Measurements from ENCODE around the gene DRGX. TPM values are rescaled to one million over a fixed set of nuclear protein-coding genes. Genes with fewer than 3 reads are reported as not detected.

DRGX gene
- total RNA-seq, 1 donor from 2014 or later, result not detected

GRCh38 chr10:49363309-49364031, 32.4 kb downstream of the DRGX start:
- DNase-seq (ENCODE audit: low spot score), result peak; percentile 68

DNA sequence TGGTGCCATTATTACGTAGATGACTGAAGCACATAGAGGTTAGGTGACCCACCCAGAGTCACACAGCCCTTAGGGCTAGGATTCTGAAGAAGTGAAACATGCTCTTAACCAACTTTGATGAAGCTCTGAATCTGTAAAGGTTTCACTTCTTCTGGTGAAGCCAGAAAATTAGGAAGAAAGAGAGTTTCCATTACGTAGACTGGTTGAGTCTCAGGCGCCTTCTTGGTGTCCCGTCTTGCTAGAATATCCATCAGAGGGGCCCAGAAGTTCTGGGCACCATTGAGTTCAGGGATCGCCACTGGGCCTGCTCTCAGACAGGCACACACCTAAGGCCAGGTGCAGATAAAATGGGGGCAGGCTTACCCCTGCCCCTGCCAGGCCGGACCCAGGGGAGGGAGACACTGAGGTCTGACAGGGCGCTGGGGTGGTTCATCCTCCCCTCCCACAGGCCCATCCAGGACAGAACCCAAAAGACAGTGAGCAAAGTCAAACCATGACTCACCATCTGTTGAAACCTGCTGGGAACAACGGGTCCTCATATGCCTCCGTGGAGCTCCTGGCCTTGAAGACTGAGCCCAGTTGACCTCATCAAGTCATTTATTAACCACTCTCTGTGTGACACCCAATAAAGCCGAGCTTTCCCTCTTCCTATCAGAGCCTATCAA, 33.2 kb downstream of the DRGX start:
- peak; percentile 30 for DNase-seq (ENCODE audit: low spot score)

- peak; percentile 72 for DNase-seq (ENCODE audit: low spot score)
These were observed 33.9 kb downstream of the DRGX start for GRCh38 chr10:49361735-49362568.

GRCh38 chr10:49361178-49361554, 34.7 kb downstream of the DRGX start:
- peak; percentile 73 for DNase-seq (ENCODE audit: low spot score)

- DNase-seq (ENCODE audit: low spot score), result peak; percentile 89
These were observed 35.4 kb downstream of the DRGX start for GRCh38 chr10:49360271-49361177.

DNA sequence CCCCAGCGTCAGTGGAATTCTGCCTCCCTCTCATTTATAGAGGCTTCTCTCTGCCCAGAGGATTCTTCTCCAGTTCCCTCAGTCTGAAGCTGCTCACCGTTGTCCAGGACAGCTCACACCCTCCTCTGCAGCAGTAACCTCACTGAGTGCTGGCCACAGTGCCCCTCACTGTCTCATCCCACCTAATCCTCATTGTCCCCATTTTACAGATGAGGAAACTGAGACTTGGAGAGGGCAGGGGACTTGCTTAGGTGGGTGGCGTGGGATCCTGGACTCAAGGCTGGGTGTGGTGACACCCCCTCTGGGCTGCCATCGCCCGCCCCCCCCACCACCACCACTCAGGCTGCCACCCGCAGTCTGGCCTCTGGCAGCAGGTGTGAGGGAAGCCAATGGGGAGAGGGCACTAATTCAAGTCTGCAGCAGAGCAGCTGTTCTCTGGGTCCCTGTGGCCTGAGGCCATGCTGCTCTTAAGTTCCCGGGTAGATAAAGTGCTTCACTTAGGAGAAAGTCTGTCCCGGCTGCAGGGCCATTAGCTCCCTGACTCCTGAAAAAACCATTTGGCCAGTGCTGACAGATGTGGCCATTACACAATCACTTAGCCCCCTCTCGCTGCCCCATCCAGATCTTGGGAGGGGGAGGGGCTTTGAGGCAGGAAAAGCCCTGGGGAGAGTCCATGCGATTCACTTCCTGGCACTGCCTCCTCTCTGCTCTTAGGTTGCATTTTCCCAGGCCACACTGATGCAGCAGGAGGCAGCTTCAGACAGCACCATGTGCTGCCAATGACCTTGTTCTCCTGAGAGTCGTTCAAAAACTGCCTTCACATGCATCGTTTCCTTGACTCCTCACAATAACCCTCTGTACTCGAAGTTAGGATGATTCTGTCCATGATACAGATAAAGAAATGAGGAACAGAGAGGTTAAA, 36.3 kb downstream of the DRGX start:
- peak; percentile 73 for DNase-seq (ENCODE audit: low spot score)

DNA sequence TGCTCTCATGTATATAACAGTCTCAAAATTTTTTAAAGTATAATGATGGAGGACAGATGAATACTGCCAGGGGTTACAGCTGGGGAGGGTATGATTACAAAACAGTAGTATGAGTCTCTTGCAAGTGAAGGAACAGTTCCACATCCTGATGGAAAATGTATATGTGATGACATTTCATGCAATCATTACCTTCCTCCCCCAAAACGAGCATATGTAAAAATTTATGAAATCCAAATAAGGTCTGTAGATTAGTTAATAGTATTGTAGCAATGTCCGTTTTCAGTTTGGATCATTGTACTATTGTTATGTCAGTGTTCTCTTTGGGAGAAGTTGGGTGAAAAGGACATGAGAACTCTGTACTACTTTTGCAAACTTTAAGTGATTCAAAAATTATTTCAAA, 38.0 kb downstream of the DRGX start:
- no peak for DNase-seq (ENCODE audit: low spot score)

DNA sequence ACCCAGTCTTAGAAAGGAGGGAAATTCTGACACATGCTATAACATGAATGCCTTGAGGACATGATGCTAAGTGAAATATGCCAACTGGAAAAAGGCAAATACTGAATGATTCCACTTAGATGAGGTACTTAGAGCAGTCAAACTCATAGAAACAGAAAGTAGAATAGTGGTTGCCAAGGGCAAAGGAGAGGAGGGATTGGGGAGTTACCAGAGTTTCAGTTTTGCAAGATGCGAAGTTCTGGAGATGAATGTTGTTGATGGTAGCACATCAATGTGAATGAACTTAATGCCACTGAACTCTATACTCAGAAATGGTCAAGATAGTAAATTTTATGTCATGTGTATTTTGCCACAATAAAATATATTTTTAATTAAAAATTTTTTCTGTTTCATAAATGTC, 38.9 kb downstream of the DRGX start:
- no peak for DNase-seq (ENCODE audit: low spot score)

GRCh38 chr10:49356181-49356580, 39.7 kb downstream of the DRGX start:
- DNase-seq (ENCODE audit: low spot score), result no peak

GRCh38 chr10:49355221-49355620, 40.7 kb downstream of the DRGX start:
- DNase-seq (ENCODE audit: low spot score), result peak; percentile 53

DNA sequence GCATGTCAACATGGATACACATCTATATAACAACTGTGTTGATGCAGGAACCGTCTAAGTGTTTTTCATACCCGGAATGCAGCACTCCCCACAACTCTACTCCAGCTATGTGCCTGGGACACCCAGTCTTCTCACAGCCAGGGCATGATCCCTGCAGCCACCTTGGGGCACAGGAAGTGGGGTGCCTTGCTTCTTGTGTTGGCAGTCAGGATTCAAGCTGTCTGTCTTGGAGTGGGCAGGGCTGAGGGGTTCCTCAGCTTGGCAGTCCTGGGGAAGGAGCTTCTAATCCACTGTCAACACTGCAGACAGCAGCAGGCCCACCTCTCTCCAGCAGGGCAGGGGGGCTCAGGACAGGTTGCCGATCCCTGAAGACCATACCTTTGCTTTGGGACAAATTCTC, 41.3 kb downstream of the DRGX start:
- DNase-seq (ENCODE audit: low spot score), result no peak

DNA sequence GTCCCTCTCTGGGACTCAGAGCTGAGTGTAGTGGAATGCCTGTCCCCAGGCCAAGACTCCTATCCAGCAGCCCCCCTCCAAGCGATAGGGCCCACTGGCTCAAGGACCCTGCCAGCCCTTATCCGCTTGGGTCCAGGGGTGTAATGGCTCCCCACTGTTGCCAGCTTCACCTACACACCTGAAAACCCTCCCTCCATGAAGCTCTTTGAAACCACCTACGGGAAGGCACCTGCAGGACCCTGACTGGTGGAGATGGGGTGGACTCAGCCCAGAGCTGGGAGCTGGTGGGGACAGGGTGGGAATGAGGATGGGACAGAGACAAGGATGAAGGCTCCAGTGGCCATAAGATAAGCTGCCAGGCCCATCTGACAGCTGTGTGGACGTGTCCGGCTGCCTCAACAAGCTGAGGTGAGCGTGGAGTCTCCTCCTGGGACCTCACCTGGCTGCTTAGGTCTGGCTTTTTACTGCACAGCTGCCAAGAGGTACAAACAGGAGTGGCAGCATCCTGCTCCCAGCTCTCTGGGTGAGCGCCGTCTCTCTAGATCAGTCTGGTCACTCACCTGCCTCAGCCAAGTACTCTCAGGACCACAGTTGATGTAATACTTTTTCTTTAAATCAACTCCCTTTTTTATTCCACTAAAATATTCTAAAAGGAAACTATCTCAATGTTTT, 41.9 kb downstream of the DRGX start:
- peak; percentile 78 for DNase-seq (ENCODE audit: low spot score)

- DNase-seq (ENCODE audit: low spot score), result peak; percentile 73
These were observed 42.6 kb downstream of the DRGX start for GRCh38 chr10:49353026-49353894.

DNA sequence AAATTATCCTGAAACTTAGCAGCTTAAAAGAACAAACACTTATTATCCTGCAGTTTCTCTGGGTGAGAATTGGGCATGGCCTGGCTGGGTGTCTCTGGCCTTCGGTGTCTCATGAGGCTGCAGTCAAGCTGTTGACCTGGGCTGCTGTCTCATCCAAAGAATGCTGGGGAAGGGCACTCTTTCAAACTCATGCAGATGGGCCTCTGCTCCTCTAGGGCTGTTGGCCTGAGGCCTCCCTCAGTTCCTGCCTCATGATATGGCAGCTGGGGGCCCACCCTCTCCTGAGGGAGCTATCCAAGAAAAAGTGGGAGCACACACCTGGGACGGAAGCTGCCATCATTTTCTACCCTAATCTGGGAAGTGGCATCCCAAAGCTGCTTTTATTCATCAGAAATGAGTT, 43.6 kb downstream of the DRGX start:
- no peak for DNase-seq (ENCODE audit: low spot score)

- peak; percentile 83 for DNase-seq (ENCODE audit: low spot score)
These were observed 44.2 kb downstream of the DRGX start for GRCh38 chr10:49351669-49352068.

DNA sequence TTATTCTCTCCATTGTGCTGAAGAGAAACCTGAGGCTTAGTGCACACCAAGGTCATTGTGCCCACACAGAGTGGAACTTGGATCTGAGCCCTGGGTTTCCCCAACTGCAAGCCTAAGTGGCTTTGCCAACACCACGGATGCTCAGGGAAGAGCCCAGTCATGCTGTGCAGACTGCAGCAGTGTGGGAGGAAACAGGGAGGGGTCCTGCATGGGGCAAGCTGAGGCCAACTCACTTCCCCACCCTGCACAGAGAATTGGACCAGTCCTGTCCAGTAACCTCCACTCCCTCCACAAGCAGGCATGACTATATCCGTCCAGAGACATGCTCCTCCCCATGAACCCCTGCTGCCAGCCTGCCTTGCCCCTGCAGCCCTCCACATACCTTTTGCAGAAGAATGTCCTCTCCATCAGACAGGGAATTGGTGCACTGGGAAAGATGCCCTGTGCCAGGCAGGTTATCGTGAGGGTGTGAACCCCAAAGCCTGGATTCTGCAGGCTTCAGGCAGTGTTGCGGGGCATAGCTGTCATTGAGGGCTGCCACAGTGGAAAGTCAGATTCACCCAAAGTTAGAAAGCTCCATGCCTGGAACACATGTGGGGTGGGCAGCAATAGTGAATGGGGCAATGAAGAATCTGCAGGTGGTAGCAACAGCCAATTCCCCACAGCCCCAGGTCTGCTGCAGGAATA, 44.9 kb downstream of the DRGX start:
- peak; percentile 59 for DNase-seq (ENCODE audit: low spot score)

- DNase-seq (ENCODE audit: low spot score), result no peak
These were observed 45.8 kb downstream of the DRGX start for GRCh38 chr10:49350138-49350537.

DNA sequence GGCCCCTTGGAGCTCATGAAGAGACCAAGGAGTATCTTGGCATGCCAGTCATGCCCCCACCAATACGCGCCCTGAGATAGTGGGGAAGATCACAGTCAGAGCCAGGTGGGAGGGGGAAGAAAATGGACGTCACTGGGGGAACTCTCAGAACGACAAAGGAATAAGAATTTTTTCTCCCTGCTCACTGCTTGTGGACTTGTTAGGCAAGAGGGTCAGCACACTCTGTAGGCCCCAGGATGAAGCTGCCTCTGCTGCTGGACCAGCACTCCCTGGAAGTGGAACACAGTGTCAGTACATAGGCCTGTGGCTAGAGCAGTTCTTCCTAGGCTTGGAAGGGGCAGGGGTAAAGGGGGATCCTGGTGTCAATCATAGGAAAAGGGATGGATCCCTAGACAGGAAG, 46.5 kb downstream of the DRGX start:
- DNase-seq (ENCODE audit: low spot score), result peak; percentile 33

Measured in mesenteric fat pad (tissue), 1 donor.